Measurements from ENCODE around the gene MYO18B.

Gene MYO18B

GRCh38 chr22:25712661-25713400 lies 29.2 kb upstream of the MYO18B start:
- no peak for DNase-seq

DNA sequence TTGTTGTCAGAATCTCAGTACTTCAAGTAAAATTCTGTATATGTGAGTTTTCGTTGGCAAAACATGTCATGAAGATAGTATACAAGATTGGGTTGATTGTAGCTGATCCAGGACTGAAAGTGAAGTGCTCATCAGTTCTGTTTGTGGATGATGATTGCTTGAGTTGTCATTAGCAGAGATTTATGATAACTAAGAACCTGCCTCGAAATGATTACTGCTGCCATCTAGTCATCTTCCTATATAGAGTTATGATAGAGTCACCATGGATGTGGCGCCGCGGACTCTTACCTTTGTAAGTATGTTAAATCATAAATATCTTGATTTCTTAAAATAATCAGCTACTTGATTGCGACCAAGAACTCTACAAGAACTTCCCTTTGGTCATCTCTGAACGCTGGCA lies 27.9 kb upstream of the MYO18B start:
- no peak for DNase-seq

- no peak for DNase-seq
These were observed 27.2 kb upstream of the MYO18B start for GRCh38 chr22:25714739-25715138.

DNA sequence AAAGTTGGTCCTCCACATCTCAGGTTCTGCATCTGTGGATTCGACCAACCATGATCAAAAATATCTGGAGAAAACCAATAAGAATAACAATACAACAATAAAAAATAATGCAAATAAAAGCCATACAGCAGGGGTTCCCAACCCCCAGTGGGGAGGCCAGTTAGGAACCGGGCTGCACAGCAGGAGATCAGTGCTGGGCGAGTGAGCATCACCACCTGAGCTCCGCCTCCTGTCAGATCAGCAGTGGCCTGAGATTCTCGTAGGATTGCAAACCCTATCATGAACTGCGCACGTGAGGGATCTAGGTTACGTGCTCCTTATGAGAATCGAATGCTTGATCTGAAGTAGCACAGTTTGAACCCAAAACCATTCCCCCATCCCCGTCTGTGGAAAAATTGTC lies 25.4 kb upstream of the MYO18B start:
- no peak for DNase-seq

GRCh38 chr22:25718135-25718840 lies 23.7 kb upstream of the MYO18B start:
- no peak for DNase-seq

DNA sequence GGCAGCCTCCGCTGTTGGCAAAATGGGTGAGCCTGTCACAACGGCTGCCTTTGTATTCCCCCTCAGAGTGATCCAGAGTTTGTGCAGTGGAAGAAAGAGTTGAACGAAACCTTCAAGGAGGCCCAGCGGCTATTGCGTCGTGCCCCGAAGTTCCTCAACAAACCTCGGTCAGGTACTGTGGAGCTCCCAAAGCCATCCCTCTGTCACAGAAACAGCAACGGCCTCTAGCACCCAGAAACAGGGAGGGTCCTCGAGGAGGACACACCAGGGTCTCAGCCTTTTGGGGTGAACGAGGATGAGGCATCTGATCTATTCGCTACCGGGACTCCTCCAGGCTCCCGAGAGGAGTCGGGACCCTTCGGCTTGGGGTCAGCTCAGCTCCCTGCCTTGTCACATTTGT lies 19.8 kb upstream of the MYO18B start:
- no peak for DNase-seq

- no peak for DNase-seq
These were observed 19.4 kb upstream of the MYO18B start for GRCh38 chr22:25722626-25723025.

DNA sequence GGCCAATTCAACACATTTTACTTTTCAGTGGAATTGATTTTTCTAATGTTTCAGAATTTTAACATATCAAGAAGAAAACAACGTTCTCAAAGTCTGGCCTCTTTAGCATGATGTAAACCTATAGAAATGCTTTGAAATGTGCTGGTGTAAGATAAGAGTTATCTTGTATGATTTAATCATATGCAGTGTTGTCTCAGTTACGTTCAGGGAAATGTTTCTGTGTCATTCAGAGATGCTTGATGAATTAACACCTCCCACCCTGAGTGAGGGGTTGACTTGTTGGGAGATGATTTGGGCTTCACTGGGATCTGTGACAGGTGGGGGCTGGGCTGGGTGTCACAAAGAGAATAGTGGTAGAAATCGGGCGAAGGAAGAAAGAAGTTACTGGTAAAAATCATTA lies 15.7 kb upstream of the MYO18B start:
- DNase-seq, result no peak

DNA sequence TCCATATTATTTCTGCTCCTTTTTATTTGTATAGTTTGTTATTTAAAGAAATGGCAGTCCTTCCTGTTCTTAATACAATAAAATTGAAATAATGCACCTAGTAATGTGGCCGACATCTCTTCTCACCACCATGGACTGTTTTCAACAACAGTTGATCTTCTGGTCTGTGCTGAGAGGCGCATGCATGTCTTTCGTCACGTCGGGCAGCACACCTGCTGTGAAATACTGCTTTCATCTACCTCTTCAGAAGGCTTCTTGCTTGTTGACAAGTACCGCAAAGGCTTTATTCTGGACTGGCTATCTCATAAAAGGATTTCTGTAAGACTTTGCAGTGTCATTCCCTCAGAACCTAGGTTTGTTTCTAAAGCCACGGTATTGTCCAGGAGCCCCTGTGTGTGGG lies 13.9 kb upstream of the MYO18B start:
- DNase-seq, result peak; percentile 15

DNA sequence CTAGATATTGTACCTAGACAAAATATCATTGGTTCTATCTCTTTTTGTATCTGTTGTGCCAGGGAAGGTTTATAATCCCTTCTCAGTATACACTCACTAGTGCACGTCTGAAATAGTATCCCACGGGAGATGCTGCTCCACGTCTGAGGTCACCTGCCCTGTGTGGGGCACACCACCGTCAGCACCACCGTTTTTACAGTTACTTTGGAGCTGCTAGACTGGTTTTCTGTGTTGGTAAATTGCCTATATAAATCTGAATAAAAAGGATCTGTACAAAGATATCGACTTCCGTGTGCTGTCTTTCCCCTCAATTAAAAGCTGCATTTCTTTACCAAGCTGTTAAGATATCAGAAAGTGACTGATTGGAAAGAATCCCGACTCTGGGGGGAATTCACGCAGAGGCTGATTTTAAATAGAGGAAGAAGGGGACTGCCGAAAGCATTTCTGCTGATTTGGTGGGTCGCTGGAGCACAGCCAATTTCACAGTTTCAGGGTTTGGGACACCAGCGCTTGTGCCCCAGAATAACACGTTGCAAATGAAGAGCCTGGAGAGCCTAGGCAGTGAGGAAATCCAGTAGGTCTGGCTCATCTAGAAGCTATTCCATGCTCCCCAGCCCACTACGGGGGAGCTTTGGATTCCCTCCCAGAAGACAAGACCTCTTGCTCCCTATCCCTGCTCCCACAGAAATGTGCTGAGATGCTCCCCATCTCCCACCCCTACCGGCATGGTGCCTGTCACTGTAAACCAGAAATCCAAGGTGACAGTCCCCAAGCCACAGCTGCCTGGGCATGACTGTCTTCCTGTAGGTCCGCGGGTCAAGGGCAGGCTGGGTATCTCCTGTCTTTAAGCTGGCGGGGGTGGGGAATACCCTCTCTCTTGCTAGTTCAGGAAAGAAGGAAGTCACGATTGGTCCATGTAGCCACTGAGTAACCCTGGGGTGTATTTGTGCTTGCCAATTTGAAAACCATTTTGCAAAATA lies 12.7 kb upstream of the MYO18B start:
- no peak for DNase-seq

DNA sequence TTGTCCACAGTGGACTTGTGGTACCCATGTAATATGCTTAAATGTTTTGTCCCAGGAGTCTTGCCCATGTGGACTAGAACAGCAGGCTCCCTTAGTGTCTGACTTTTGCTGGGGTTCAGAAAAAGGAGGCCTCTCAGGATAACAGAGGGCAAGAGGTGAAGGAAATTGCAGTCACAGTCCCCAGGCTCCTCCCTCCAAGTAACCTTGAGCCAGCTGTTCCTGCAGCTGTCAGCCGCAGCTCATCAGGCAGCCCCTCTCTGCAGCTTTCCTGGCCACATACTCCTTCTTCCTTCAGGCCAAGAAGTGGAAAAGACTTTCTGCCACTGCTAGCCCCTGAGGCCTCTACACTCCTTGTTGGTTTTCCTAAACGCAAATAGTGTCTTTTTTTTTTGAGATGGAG lies 6.3 kb upstream of the MYO18B start:
- no peak for DNase-seq

GRCh38 chr22:25736378-25737011 lies 5.5 kb upstream of the MYO18B start:
- DNase-seq, result no peak

- DNase-seq, result no peak
These were observed 2.2 kb upstream of the MYO18B start for GRCh38 chr22:25739659-25740344.

- DNase-seq, result no peak
These were observed 1.1 kb downstream of the MYO18B start for GRCh38 chr22:25742918-25743708.

GRCh38 chr22:25744694-25745093 lies 2.7 kb downstream of the MYO18B start:
- DNase-seq, result no peak

- no peak for DNase-seq
These were observed 3.5 kb downstream of the MYO18B start for GRCh38 chr22:25745341-25746011.

GRCh38 chr22:25746012-25746373 lies 4.0 kb downstream of the MYO18B start:
- no peak for DNase-seq

DNA sequence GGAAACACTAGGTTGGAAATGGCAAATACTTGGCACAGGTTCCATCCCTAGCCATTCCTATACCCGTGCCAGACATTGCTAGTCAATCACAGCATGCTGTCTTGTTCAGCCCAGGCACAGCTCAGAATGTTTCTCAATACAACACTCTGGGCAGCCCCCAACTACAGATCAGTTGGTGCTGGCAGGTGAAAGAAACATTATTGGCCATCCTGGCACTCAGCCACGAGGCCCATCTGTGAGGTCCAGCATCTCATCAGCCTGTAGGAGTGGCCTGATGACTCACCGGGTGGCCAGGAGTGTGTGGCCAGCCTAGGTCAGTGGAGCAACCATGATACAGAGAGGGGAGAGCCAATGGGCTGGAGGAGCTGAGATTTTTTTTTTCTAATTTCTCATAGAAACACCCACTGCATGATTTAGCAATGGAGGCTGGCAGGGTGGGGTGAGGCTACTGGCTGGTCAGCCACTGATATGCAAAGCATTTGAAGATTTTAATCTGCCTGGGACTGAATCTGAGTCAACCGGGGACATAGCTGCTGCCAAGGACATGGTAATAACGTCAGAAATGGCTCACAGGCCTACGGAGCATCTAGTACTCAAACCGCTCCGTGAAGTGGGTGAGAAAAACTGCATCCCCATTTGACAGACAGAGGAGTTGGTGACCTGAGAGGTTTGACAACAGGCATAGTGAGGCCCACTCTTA lies 5.4 kb downstream of the MYO18B start:
- DNase-seq, result no peak

DNA sequence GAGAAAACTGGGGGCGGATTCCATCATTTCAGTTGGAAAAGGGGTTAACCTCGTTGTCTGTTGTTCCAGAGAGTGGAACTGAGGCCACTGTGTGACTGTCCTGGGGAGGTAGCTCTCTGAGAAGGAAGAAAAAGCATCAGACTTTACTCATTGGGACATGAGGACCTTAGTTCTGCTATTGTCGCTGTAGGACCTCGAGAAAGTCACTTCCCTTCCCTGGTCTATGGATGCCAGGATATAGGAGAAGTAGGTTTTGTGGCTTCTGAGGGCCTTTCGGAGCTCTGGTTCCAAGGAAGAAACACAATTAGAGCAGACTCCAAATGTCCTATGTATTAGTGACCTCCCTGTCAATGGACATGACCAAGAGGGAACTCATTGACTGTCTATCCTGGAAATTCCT lies 6.2 kb downstream of the MYO18B start:
- no peak for DNase-seq

GRCh38 chr22:25748704-25749103 lies 6.7 kb downstream of the MYO18B start:
- no peak for DNase-seq

Measured in NCI-H187 treated with DMSO at 0.1 percent for 48 hours (cell line).